ENCODE data around the gene TNS4.

TNS4 gene

DNA sequence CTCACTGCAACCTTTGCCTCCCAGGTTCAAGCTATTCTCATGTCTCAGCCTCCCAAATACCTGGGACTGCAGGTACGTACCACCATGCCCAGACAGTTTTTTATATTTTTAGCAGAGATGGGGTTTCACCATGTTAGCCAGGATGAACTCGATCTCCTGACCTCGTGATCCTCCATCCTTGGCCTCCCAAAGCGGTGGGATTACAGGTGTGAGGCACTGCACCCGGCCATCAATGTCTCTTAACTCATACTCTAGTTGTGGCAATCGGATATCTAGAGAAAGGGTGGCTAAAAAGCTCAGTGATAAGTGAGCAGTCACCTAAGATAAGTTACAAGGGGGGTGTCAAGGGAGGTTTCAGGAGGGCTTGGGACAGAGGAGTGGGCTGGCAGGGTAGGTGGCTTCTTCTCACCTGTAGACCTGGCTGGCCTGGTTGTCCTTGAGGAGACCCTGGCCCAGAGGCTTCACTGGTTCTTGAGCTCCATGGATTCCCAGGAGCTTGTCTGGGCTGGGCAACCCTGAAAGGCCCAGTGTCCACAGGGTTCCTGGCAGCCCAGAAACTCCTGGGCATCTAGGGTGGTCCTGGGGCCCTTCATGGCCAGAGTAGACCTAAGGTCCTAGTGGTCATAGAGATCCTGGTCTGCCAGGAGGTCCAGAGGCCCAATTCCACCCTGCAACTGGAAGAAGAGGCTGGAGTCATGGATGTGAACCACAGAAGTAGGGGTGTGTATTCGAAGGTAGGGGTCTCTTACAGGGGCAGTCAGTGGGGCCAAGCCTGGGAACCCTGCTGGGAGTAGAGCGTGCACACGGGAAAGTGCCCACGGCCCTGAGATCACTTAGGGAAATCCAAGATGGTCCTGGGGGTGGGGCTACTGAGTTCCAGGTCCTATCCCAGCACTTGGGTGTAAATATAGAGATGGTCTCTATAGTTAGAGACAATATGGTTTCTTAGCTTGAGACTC, 70.9 kb downstream of the TNS4 start:
- no peak for DNase-seq (ENCODE audit: low spot score)
- Histone ChIP-seq H3K4me1 (ENCODE audit: control insufficient read depth in 2 of 2, insufficient read depth in 1 of 2, low read depth in 1 of 2, low read length in 2 of 2) (peaks cover 0 to 3% of the 10 kb centered on the region in 2 donors), H3K27ac (replicated peaks; ENCODE audit: low read length) (no peak overlapping the region), H3K9me3 (replicated peaks in 1 of 2; ENCODE audit: control insufficient read depth in 2 of 2, insufficient read depth in 1 of 2, low read depth in 1 of 2, low read length in 2 of 2) (no peaks in the 10 kb centered on the region), H3K18ac (ENCODE audit: low read length) (no peak overlapping the region), H2AK5ac (ENCODE audit: low read depth, low read length) (no peak overlapping the region), H2BK12ac (ENCODE audit: low read length) (no peak overlapping the region), H3K36me3 (replicated peaks in 1 of 2; ENCODE audit: control insufficient read depth in 2 of 2, insufficient read depth in 2 of 2, low read length in 2 of 2) (no peaks in the 10 kb centered on the region), H4K91ac (ENCODE audit: low read depth, low read length, poor library complexity) (no peak overlapping the region), H2BK120ac (ENCODE audit: low read depth, low read length) (no peak overlapping the region), H3K4ac (ENCODE audit: low read length) (no peak overlapping the region), H3K79me1 (ENCODE audit: low read depth, low read length) (no peaks in the 10 kb centered on the region), H3K14ac (ENCODE audit: low read length) (no peak overlapping the region), H3K9ac (ENCODE audit: low read depth, low read length, poor library complexity) (no peak overlapping the region), H3K4me2 (ENCODE audit: insufficient read depth, low read length, poor library complexity, severe bottlenecking) (no peak overlapping the region), H2AFZ (ENCODE audit: low read length) (no peak overlapping the region), H4K8ac (ENCODE audit: low read depth, low read length) (no peak overlapping the region), H3K23ac (ENCODE audit: low read depth, low read length, poor library complexity) (no peak overlapping the region), H2BK5ac (ENCODE audit: low read length) (no peak overlapping the region), H3K27me3 (ENCODE audit: control insufficient read depth in 3 of 3, insufficient read depth in 3 of 3, low read depth in 1 of 3, low read length in 3 of 3) (peaks cover 0 to 27% (median 0%) of the 10 kb centered on the region in 3 experiments), H3K4me3 (ENCODE audit: low read length in 2 of 2) (no peak overlapping the region), H2BK15ac (ENCODE audit: low read length) (no peak overlapping the region)
- WGBS, 2 donors (ENCODE audit: extremely low coverage in 2 of 2, insufficient read length in 2 of 2, insufficient replicate concordance in 1 of 2), result no CpG with 5 or more reads among the region's 10 CpGs

DNA sequence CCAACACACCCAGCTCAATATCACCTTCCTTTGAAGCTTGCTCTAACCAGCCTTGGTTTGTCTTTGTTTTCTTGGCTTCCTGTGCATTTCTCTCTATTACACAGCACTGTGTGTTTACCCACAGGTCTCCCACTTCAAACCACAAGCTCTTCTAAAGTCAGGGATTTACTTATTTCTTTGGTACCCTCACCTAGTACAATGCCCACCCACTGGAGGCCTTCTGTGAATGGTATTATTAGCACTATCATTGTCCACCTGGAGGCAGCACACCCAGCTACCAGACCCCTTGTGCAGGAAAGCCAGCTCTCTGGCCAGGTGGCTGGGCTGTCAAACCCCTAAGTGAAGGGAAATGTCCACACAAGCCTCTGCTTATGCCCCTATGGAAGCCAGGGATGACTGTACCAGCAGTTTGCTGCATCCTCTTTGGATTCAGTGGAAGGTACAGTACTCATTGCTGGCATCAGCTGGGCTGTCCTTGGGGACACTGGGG, 74.4 kb downstream of the TNS4 start:
- Histone ChIP-seq H3K79me1 (ENCODE audit: low read depth, low read length) (no peaks in the 10 kb centered on the region), H3K4me2 (ENCODE audit: insufficient read depth, low read length, poor library complexity, severe bottlenecking) (no peak overlapping the region), H3K4me1 (ENCODE audit: control insufficient read depth in 2 of 2, insufficient read depth in 1 of 2, low read depth in 1 of 2, low read length in 2 of 2) (peaks cover 0 to 3% of the 10 kb centered on the region in 2 donors), H3K27ac (replicated peaks; ENCODE audit: low read length) (no peak overlapping the region), H3K23ac (ENCODE audit: low read depth, low read length, poor library complexity) (no peak overlapping the region), H3K14ac (ENCODE audit: low read length) (no peak overlapping the region), H2BK5ac (ENCODE audit: low read length) (no peak overlapping the region), H2BK12ac (ENCODE audit: low read length) (no peak overlapping the region), H2BK15ac (ENCODE audit: low read length) (no peak overlapping the region), H3K4ac (ENCODE audit: low read length) (no peak overlapping the region), H3K9me3 (replicated peaks in 1 of 2; ENCODE audit: control insufficient read depth in 2 of 2, insufficient read depth in 1 of 2, low read depth in 1 of 2, low read length in 2 of 2) (no peaks in the 10 kb centered on the region), H3K9ac (ENCODE audit: low read depth, low read length, poor library complexity) (no peak overlapping the region), H3K18ac (ENCODE audit: low read length) (no peak overlapping the region), H2BK120ac (ENCODE audit: low read depth, low read length) (no peak overlapping the region), H3K36me3 (replicated peaks in 1 of 2; ENCODE audit: control insufficient read depth in 2 of 2, insufficient read depth in 2 of 2, low read length in 2 of 2) (no peaks in the 10 kb centered on the region), H3K4me3 (ENCODE audit: low read length in 2 of 2) (no peak overlapping the region), H2AFZ (ENCODE audit: low read length) (no peak overlapping the region), H2AK5ac (ENCODE audit: low read depth, low read length) (no peak overlapping the region), H4K91ac (ENCODE audit: low read depth, low read length, poor library complexity) (no peak overlapping the region), H4K8ac (ENCODE audit: low read depth, low read length) (no peak overlapping the region), H3K27me3 (ENCODE audit: control insufficient read depth in 3 of 3, insufficient read depth in 3 of 3, low read depth in 1 of 3, low read length in 3 of 3) (peaks cover 0 to 15% (median 0%) of the 10 kb centered on the region in 3 experiments)
- DNase-seq (ENCODE audit: low spot score), result no peak
